ENCODE measurements around the gene SUMO1.

SUMO1 gene

DNA sequence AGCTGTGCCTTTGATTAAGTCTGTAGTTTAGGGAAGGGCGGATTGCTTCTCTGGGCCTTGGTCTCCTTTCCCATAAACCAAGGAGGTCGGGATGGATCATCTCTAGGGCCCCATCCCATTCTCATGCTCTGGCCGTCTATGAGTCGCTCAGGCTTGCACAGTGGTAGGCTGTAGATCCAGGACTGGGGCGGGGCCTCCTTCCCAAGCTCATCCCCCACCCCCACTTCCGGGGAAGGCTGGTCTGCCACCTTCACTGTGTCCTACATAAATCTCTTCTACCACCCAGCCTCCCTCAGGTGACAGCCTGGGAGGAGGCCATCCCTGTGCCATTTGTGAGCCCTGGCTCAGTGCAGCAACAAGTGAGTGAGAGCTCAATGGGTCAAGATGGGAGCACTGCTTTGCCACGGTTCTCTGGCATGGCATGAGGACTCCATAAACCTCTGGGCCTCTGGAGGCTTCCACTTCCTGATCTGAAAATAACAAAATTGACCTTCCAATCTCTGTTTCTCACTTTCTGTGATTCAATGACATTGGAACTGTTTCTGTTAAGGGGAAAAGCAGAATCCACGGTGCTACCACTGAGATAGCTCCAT is 68.5 kb downstream of the SUMO1 start:
- H3K27ac ChIP-seq (ENCODE audit: low read depth, low read length): no peak overlapping the region
- no peak overlapping the region for H3K4me3 ChIP-seq (ENCODE audit: low read depth, low read length)
- H3K9me3 ChIP-seq (ENCODE audit: control insufficient read depth, insufficient read depth, low read depth, low read length): no peaks in the 10 kb centered on the region
- no peak overlapping the region for H3K9ac ChIP-seq (ENCODE audit: low read length)
- H3K27me3 ChIP-seq (ENCODE audit: control insufficient read depth, insufficient read depth, low read length): peaks cover 21% of the 10 kb centered on the region
- H3K36me3 ChIP-seq (ENCODE audit: control insufficient read depth, insufficient read depth, low read length): no peaks in the 10 kb centered on the region
- H3K4me1 ChIP-seq (ENCODE audit: control insufficient read depth, insufficient read depth, low read length): peaks cover 18% of the 10 kb centered on the region; the same call in 1 of the 2 replicates

DNA sequence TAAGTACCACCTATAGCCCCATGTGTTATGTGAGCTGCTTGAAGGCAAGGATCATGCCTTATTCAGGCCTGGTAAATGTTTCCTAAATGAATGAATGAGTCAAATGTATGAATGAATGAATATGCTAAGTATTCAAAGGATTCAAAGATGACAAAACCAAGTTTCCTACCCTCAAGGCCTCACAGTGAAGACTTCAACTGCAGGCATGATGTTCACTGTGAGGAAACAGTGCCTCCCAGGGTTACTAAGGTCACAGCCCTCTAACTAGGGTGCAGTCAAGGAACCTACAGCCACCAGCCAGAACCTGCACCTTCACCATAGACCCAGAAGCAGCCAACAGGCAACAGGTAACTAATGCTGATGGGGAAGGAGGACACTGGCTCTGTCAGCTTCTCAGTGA is 69.3 kb downstream of the SUMO1 start:
- Histone ChIP-seq H3K27ac (ENCODE audit: low read depth, low read length) (no peak overlapping the region), H3K27me3 (ENCODE audit: control insufficient read depth, insufficient read depth, low read length) (peaks cover 21% of the 10 kb centered on the region)

DNA sequence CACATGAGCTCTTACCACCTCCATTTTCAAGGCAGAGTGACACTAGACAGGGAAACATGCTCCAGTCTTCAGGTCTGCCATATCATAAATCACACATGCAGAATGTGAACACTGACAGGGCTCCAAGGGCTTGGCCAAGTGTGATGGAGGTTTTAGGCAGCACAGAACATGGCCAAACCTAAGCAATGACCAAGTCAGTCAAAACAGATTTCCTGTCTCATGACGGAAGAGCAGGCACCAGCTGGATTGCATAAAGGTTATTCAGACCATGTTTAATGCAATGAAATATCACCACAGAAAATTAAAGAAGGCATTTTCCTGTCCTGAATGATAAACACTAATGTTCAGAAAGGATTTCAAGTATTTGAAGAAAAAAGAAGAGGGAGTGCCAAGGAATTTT is 72.5 kb downstream of the SUMO1 start:
- no peak overlapping the region for H3K27ac ChIP-seq (ENCODE audit: low read depth, low read length)
- H3K4me1 ChIP-seq (ENCODE audit: control insufficient read depth, insufficient read depth, low read length): peaks cover 18% of the 10 kb centered on the region; the same call in 1 of the 2 replicates
- no peaks in the 10 kb centered on the region for H3K36me3 ChIP-seq (ENCODE audit: control insufficient read depth, insufficient read depth, low read length)
- no peak overlapping the region for H3K9ac ChIP-seq (ENCODE audit: low read length)
- no peak overlapping the region for H3K4me3 ChIP-seq (ENCODE audit: low read depth, low read length)
- H3K27me3 ChIP-seq (ENCODE audit: control insufficient read depth, insufficient read depth, low read length): peaks cover 11% of the 10 kb centered on the region
- H3K9me3 ChIP-seq (ENCODE audit: control insufficient read depth, insufficient read depth, low read depth, low read length): no peaks in the 10 kb centered on the region

More for the DNA sequence above, 69.3 kb downstream of the SUMO1 start:
- no peaks in the 10 kb centered on the region for H3K36me3 ChIP-seq (ENCODE audit: control insufficient read depth, insufficient read depth, low read length)
- no peak overlapping the region for H3K4me3 ChIP-seq (ENCODE audit: low read depth, low read length)
- H3K4me1 ChIP-seq (ENCODE audit: control insufficient read depth, insufficient read depth, low read length): peaks cover 18% of the 10 kb centered on the region; the same call in 1 of the 2 replicates
- H3K9me3 ChIP-seq (ENCODE audit: control insufficient read depth, insufficient read depth, low read depth, low read length): no peaks in the 10 kb centered on the region
- no peak overlapping the region for H3K9ac ChIP-seq (ENCODE audit: low read length)

DNA sequence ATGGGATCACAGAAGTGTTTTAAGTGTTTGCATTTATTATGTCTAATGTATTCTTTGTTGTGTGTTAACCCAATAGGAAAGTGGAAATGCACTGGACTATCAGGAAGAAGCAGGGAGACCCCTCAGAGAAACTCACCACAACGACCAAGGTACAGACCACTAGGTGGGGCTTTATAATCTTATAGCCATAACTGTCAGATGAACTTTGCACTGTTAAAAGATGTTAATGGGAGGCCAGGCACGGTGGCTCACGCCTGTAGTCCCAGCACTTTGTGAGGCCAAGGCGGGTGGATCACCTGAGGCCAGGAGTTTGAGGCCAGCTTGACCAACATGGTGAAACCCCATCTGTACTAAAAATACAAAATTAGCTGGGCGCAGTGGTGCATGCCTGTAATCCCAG is 73.2 kb downstream of the SUMO1 start:
- Histone ChIP-seq H3K9ac (ENCODE audit: low read length) (no peak overlapping the region), H3K27me3 (ENCODE audit: control insufficient read depth, insufficient read depth, low read length) (peaks cover 3% of the 10 kb centered on the region), H3K27ac (ENCODE audit: low read depth, low read length) (no peak overlapping the region), H3K36me3 (ENCODE audit: control insufficient read depth, insufficient read depth, low read length) (no peaks in the 10 kb centered on the region), H3K4me1 (ENCODE audit: control insufficient read depth, insufficient read depth, low read length) (peaks cover 15% of the 10 kb centered on the region; the same call in 1 of the 2 replicates), H3K4me3 (ENCODE audit: low read depth, low read length) (no peak overlapping the region), H3K9me3 (ENCODE audit: control insufficient read depth, insufficient read depth, low read depth, low read length) (no peaks in the 10 kb centered on the region)

DNA sequence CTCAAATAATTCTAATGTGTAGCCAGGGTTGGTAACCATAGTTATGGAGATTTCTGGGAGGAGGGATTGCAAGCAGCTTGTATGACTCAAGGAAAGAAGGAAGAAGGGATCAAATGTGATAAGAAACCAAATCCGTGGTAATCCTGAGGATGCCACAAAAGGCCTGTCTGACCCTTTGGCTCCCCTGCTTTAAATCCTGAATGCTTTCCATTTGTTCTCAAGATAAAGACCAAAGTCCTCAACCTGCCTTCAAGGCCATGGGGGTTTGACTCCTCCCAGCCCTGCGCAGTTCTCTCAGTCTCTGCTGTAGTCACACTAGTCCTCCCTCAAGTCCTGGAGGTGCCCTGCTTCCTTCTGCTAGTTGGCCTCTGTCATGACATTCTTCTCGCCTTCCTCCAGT is 74.0 kb downstream of the SUMO1 start:
- no peaks in the 10 kb centered on the region for H3K9me3 ChIP-seq (ENCODE audit: control insufficient read depth, insufficient read depth, low read depth, low read length)
- H3K27me3 ChIP-seq (ENCODE audit: control insufficient read depth, insufficient read depth, low read length): no peaks in the 10 kb centered on the region
- H3K4me3 ChIP-seq (ENCODE audit: low read depth, low read length): no peak overlapping the region
- H3K4me1 ChIP-seq (ENCODE audit: control insufficient read depth, insufficient read depth, low read length): peaks cover 9% of the 10 kb centered on the region; the same call in 1 of the 2 replicates
- H3K27ac ChIP-seq (ENCODE audit: low read depth, low read length): no peak overlapping the region
- no peaks in the 10 kb centered on the region for H3K36me3 ChIP-seq (ENCODE audit: control insufficient read depth, insufficient read depth, low read length)
- no peak overlapping the region for H3K9ac ChIP-seq (ENCODE audit: low read length)

DNA sequence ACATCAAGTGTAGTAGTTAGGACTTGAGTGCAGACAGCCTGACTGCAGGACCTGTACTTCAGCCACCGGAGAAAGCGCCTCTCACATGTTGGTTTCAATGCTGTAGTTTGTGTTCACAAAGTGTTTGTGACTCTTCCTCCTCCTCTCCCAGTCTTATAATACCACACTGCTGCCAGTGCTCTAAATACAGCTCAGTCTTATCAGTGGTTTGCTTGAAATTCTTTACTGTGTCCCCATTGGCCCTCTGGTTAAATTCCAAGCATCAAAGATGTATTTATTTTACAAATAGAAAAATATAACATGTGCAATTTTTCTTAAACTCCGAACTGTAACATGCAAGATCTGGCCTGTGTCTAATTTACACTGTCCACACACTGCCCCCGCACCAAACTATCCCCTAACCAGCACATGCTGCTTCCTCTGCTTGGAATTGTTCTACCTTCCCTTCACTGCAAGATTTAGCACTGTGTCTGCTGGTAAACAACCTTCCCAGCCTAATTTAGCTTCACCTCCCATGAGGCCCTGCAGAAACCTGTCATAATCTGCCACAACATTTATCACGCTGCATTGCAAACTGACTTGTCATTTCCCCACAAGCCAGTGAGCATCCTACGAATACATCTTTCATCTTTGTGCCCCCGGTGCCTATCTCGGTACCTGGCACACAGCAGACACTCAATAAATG is 77.1 kb downstream of the SUMO1 start:
- no peak overlapping the region for H3K9ac ChIP-seq (ENCODE audit: low read length)
- H3K9me3 ChIP-seq (ENCODE audit: control insufficient read depth, insufficient read depth, low read depth, low read length): no peaks in the 10 kb centered on the region
- H3K4me1 ChIP-seq (ENCODE audit: control insufficient read depth, insufficient read depth, low read length): peaks cover 9% of the 10 kb centered on the region; the same call in 1 of the 2 replicates
- H3K27me3 ChIP-seq (ENCODE audit: control insufficient read depth, insufficient read depth, low read length): no peaks in the 10 kb centered on the region
- H3K36me3 ChIP-seq (ENCODE audit: control insufficient read depth, insufficient read depth, low read length): no peaks in the 10 kb centered on the region
- H3K27ac ChIP-seq (ENCODE audit: low read depth, low read length): no peak overlapping the region
- H3K4me3 ChIP-seq (ENCODE audit: low read depth, low read length): no peak overlapping the region

DNA sequence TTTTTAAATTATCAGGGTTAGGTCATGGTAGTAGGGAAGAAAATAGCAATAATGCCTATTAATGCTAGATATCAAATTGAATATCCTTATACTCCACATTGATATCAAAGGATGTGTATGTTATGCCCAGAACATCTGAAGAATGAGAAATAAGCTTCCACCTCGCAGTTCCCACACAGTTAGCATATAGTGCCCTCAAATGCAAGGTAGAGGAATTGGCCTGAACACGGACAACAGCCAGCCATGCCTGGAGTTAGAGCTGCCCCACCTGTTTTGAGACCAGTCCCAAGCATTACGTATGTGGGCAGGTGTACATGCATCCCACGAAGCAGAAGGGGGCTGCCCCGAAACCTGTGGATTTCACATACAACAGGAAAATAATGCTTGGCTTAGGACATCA is 79.6 kb downstream of the SUMO1 start:
- H3K4me1 ChIP-seq (ENCODE audit: control insufficient read depth, insufficient read depth, low read length): peaks cover 5% of the 10 kb centered on the region; the same call in 1 of the 2 replicates
- no peaks in the 10 kb centered on the region for H3K9me3 ChIP-seq (ENCODE audit: control insufficient read depth, insufficient read depth, low read depth, low read length)
- no peaks in the 10 kb centered on the region for H3K36me3 ChIP-seq (ENCODE audit: control insufficient read depth, insufficient read depth, low read length)
- H3K27ac ChIP-seq (ENCODE audit: low read depth, low read length): no peak overlapping the region
- H3K4me3 ChIP-seq (ENCODE audit: low read depth, low read length): no peak overlapping the region
- H3K9ac ChIP-seq (ENCODE audit: low read length): no peak overlapping the region
- no peaks in the 10 kb centered on the region for H3K27me3 ChIP-seq (ENCODE audit: control insufficient read depth, insufficient read depth, low read length)

DNA sequence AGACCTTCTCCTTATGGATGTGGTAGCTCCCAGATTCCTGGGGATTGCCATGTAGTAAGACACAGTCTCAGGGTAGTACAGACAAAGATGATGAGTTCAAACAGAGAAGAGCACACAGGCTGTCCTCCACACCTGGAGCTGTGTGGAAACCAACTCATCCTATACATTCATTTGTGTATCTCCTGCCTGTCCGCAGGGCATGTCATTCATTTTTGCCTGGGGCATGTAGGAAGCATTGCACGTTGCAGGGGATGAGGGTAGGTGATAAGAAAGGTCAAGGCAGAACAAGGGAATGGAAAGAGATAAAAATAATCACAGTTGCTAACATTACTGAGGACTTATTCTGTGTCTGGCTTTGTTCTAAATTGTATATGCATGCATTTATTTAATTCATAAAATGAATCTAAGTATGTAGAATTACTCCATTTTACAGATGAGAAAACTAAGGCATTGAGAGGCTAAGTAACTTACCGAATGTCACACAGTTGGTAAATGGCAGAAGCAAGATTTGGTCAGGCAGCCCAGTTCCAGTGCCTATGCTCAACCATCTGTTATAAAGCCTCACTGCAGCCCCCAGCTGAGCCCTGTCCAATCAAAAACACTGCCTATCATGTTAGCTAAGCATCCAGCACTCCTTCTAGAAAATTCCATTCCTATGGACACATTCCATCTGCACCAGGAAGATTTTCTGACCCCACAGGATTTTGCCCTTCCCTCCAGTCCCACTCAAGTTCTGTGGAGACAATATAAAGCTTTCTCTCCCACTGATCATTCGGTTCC is 81.0 kb downstream of the SUMO1 start:
- H3K9me3 ChIP-seq (ENCODE audit: control insufficient read depth, insufficient read depth, low read depth, low read length): no peaks in the 10 kb centered on the region
- no peaks in the 10 kb centered on the region for H3K36me3 ChIP-seq (ENCODE audit: control insufficient read depth, insufficient read depth, low read length)
- peaks cover 4% of the 10 kb centered on the region; the same call in 1 of the 2 replicates for H3K4me1 ChIP-seq (ENCODE audit: control insufficient read depth, insufficient read depth, low read length)
- no peak overlapping the region for H3K27ac ChIP-seq (ENCODE audit: low read depth, low read length)
- no peak overlapping the region for H3K9ac ChIP-seq (ENCODE audit: low read length)
- no peaks in the 10 kb centered on the region for H3K27me3 ChIP-seq (ENCODE audit: control insufficient read depth, insufficient read depth, low read length)
- H3K4me3 ChIP-seq (ENCODE audit: low read depth, low read length): no peak overlapping the region

Data from HUES6 (cell line).